Measurements from ENCODE around the gene PRPF39. TPM values are rescaled to one million over a fixed set of nuclear protein-coding genes. Genes with fewer than 3 reads are reported as not detected.

The PRPF39 gene
- total RNA-seq, 1 donor from 2014 or later = 42.6 TPM

GRCh38 chr14:45038256-45038655 lies 45.7 kb upstream of the PRPF39 start:
- Histone ChIP-seq H3K4me1 (ENCODE audit: insufficient read depth, low read length) (no peaks in the 10 kb centered on the region), H3K4me2 (ENCODE audit: low read length) (no peak overlapping the region), H3K9me3 (ENCODE audit: insufficient read depth, low read depth, low read length) (peaks cover 3% of the 10 kb centered on the region), H2AFZ (ENCODE audit: low read depth, low read length) (no peak overlapping the region), H3K9ac (ENCODE audit: low read length) (no peak overlapping the region), H3K36me3 (ENCODE audit: insufficient read depth, low read length) (peaks cover 7% of the 10 kb centered on the region), H4K20me1 (ENCODE audit: insufficient read depth, low read length) (no peaks in the 10 kb centered on the region), H3K79me2 (ENCODE audit: insufficient read depth, low read length) (no peaks in the 10 kb centered on the region), H3K27ac (ENCODE audit: low read depth, low read length) (no peak overlapping the region), H3K4me3 (ENCODE audit: insufficient read depth, low read depth, low read length) (no peak overlapping the region), H3K27me3 (ENCODE audit: insufficient read depth, low read length) (no peaks in the 10 kb centered on the region)
- Mint-ChIP-seq H3K27me3 (ENCODE audit: low read depth, unreplicated experiment) (no peaks in the 10 kb centered on the region), H3K9me3 (ENCODE audit: unreplicated experiment) (no peaks in the 10 kb centered on the region), H3K4me1 (ENCODE audit: low read depth, unreplicated experiment) (no peaks in the 10 kb centered on the region), H3K27ac (ENCODE audit: unreplicated experiment) (no peak overlapping the region), H3K36me3 (ENCODE audit: low read depth, unreplicated experiment) (peaks cover 14% of the 10 kb centered on the region), H3K4me3 (ENCODE audit: unreplicated experiment) (no peak overlapping the region)
- TF ChIP-seq CTCF (IDR thresholded peaks at IDR 0.05; ENCODE audit: insufficient read depth, low read depth, low read length) (no peak), EZH2 (IDR thresholded peaks at IDR 0.05; ENCODE audit: insufficient read depth, low read length) (no peak)
- no peak for FAIRE-seq
- no peak for DNase-seq (ENCODE audit: low read depth)

GRCh38 chr14:45038865-45039264 lies 45.1 kb upstream of the PRPF39 start:
- Histone ChIP-seq H2AFZ (ENCODE audit: low read depth, low read length) (no peak overlapping the region), H3K36me3 (ENCODE audit: insufficient read depth, low read length) (peaks cover 7% of the 10 kb centered on the region), H3K4me1 (ENCODE audit: insufficient read depth, low read length) (no peaks in the 10 kb centered on the region), H3K27me3 (ENCODE audit: insufficient read depth, low read length) (no peaks in the 10 kb centered on the region), H4K20me1 (ENCODE audit: insufficient read depth, low read length) (no peaks in the 10 kb centered on the region), H3K9me3 (ENCODE audit: insufficient read depth, low read depth, low read length) (peaks cover 3% of the 10 kb centered on the region), H3K27ac (ENCODE audit: low read depth, low read length) (no peak overlapping the region), H3K4me2 (ENCODE audit: low read length) (no peak overlapping the region), H3K79me2 (ENCODE audit: insufficient read depth, low read length) (no peaks in the 10 kb centered on the region), H3K9ac (ENCODE audit: low read length) (no peak overlapping the region), H3K4me3 (ENCODE audit: insufficient read depth, low read depth, low read length) (no peak overlapping the region)
- DNase-seq (ENCODE audit: low read depth) (no peak), FAIRE-seq (no peak)
- no peak overlapping the region for H3K4me3 Mint-ChIP-seq (ENCODE audit: unreplicated experiment)
- no peaks in the 10 kb centered on the region for H3K27me3 Mint-ChIP-seq (ENCODE audit: low read depth, unreplicated experiment)
- no peaks in the 10 kb centered on the region for H3K9me3 Mint-ChIP-seq (ENCODE audit: unreplicated experiment)
- H3K4me1 Mint-ChIP-seq (ENCODE audit: low read depth, unreplicated experiment) = no peaks in the 10 kb centered on the region
- H3K27ac Mint-ChIP-seq (ENCODE audit: unreplicated experiment) = no peak overlapping the region
- TF ChIP-seq CTCF (IDR thresholded peaks at IDR 0.05; ENCODE audit: insufficient read depth, low read depth, low read length) (no peak), EZH2 (IDR thresholded peaks at IDR 0.05; ENCODE audit: insufficient read depth, low read length) (no peak)
- H3K36me3 Mint-ChIP-seq (ENCODE audit: low read depth, unreplicated experiment) = peaks cover 14% of the 10 kb centered on the region

- no peaks in the 10 kb centered on the region for H3K4me1 ChIP-seq (ENCODE audit: insufficient read depth, low read length)
- H3K4me3 Mint-ChIP-seq (ENCODE audit: unreplicated experiment) = no peak overlapping the region
- H3K4me2 ChIP-seq (ENCODE audit: low read length) = no peak overlapping the region
- H3K9ac ChIP-seq (ENCODE audit: low read length) = no peak overlapping the region
- no peak overlapping the region for H3K27ac ChIP-seq (ENCODE audit: low read depth, low read length)
- TF ChIP-seq EZH2 (IDR thresholded peaks at IDR 0.05; ENCODE audit: insufficient read depth, low read length) = no peak
- no peak for TF ChIP-seq CTCF (IDR thresholded peaks at IDR 0.05; ENCODE audit: insufficient read depth, low read depth, low read length)
- no peaks in the 10 kb centered on the region for H3K4me1 Mint-ChIP-seq (ENCODE audit: low read depth, unreplicated experiment)
- H3K27me3 Mint-ChIP-seq (ENCODE audit: low read depth, unreplicated experiment) = no peaks in the 10 kb centered on the region
- H3K9me3 Mint-ChIP-seq (ENCODE audit: unreplicated experiment) = no peaks in the 10 kb centered on the region
- FAIRE-seq (no peak), DNase-seq (ENCODE audit: low read depth) (no peak)
- H4K20me1 ChIP-seq (ENCODE audit: insufficient read depth, low read length) = no peaks in the 10 kb centered on the region
- H2AFZ ChIP-seq (ENCODE audit: low read depth, low read length) = no peak overlapping the region
- no peak overlapping the region for H3K27ac Mint-ChIP-seq (ENCODE audit: unreplicated experiment)
- H3K36me3 Mint-ChIP-seq (ENCODE audit: low read depth, unreplicated experiment) = peaks cover 11% of the 10 kb centered on the region
- H3K9me3 ChIP-seq (ENCODE audit: insufficient read depth, low read depth, low read length) = peaks cover 3% of the 10 kb centered on the region
- no peak overlapping the region for H3K4me3 ChIP-seq (ENCODE audit: insufficient read depth, low read depth, low read length)
- no peaks in the 10 kb centered on the region for H3K27me3 ChIP-seq (ENCODE audit: insufficient read depth, low read length)
- peaks cover 4% of the 10 kb centered on the region for H3K36me3 ChIP-seq (ENCODE audit: insufficient read depth, low read length)
- H3K79me2 ChIP-seq (ENCODE audit: insufficient read depth, low read length) = no peaks in the 10 kb centered on the region
Measured at GRCh38 chr14:45039390-45039789, 44.5 kb upstream of the PRPF39 start.
